ENCODE results near the gene MCUB. TPM values are rescaled to one million over a fixed set of nuclear protein-coding genes. Genes with fewer than 3 reads are reported as not detected.

The MCUB gene
- polyA plus RNA-seq, 3 donors, result 117 to 125 (median 123) TPM

GRCh38 chr4:109658871-109659410 is 98.9 kb downstream of the MCUB start:
- H3K4me2 ChIP-seq (replicated peaks; ENCODE audit: extremely low read depth, low read length, poor library complexity, severe bottlenecking), result no peak overlapping the region
- H3K4me1 ChIP-seq (ENCODE audit: control insufficient read depth in 1 of 2, insufficient read depth in 2 of 2, low read length in 2 of 2), result no peaks in the 10 kb centered on the region
- no CpG with 5 or more reads among the region's 6 CpGs for WGBS (ENCODE audit: insufficient coverage)
- intact Hi-C loops (cut with micrococcal nuclease), result no loop called here
- H3K4me3 Mint-ChIP-seq, result no peak overlapping the region
- peaks cover 50% of the 10 kb centered on the region for H4K20me1 ChIP-seq (ENCODE audit: insufficient read depth, low read length)
- H3K27me3 ChIP-seq (ENCODE audit: control insufficient read depth in 2 of 2, insufficient read depth in 2 of 2, low read length in 2 of 2), result no peaks in the 10 kb centered on the region
- no peaks in the 10 kb centered on the region for H3K9me3 Mint-ChIP-seq
- no peaks in the 10 kb centered on the region for H3K79me2 ChIP-seq (ENCODE audit: insufficient read depth, low read length)
- H3K4me3 ChIP-seq (replicated peaks in 1 of 3; ENCODE audit: low read depth in 2 of 3, low read length in 3 of 3), result no peak overlapping the region
- peaks cover 21 to 46% of the 10 kb centered on the region in 2 donors for H3K36me3 ChIP-seq (replicated peaks in 1 of 2; ENCODE audit: control insufficient read depth in 1 of 2, insufficient read depth in 2 of 2, low read length in 2 of 2)
- no peak overlapping the region for H3K9ac ChIP-seq (ENCODE audit: insufficient read depth, low read length, poor library complexity, severe bottlenecking)
- no peak overlapping the region for H2AFZ ChIP-seq (ENCODE audit: insufficient read depth, low read depth, low read length, poor library complexity, severe bottlenecking)
- no peak for TF ChIP-seq CTCF (IDR thresholded peaks at IDR 0.05)
- no peak overlapping the region for H3K27ac Mint-ChIP-seq
- no peaks in the 10 kb centered on the region for H3K4me1 Mint-ChIP-seq
- peaks cover 29 to 39% of the 10 kb centered on the region in 2 donors for H3K36me3 Mint-ChIP-seq
- no peak for DNase-seq
- no peak overlapping the region for H3K27ac ChIP-seq (ENCODE audit: low read depth in 1 of 2, low read length in 2 of 2)
- H3K9me3 ChIP-seq (replicated peaks in 1 of 2; ENCODE audit: control insufficient read depth in 1 of 2, insufficient read depth in 1 of 2, low read length in 2 of 2), result no peaks in the 10 kb centered on the region
- H3K27me3 Mint-ChIP-seq (ENCODE audit: low read depth in 3 of 3), result no peaks in the 10 kb centered on the region

- H3K27me3 Mint-ChIP-seq (ENCODE audit: low read depth in 3 of 3), result no peaks in the 10 kb centered on the region
- Histone ChIP-seq H2AFZ (ENCODE audit: insufficient read depth, low read depth, low read length, poor library complexity, severe bottlenecking) (no peak overlapping the region), H3K9ac (ENCODE audit: insufficient read depth, low read length, poor library complexity, severe bottlenecking) (no peak overlapping the region), H3K4me3 (replicated peaks in 1 of 3; ENCODE audit: low read depth in 2 of 3, low read length in 3 of 3) (no peak overlapping the region), H3K27me3 (ENCODE audit: control insufficient read depth in 2 of 2, insufficient read depth in 2 of 2, low read length in 2 of 2) (no peaks in the 10 kb centered on the region), H3K9me3 (replicated peaks in 1 of 2; ENCODE audit: control insufficient read depth in 1 of 2, insufficient read depth in 1 of 2, low read length in 2 of 2) (no peaks in the 10 kb centered on the region), H4K20me1 (ENCODE audit: insufficient read depth, low read length) (peaks cover 24% of the 10 kb centered on the region), H3K79me2 (ENCODE audit: insufficient read depth, low read length) (no peaks in the 10 kb centered on the region), H3K4me2 (replicated peaks; ENCODE audit: extremely low read depth, low read length, poor library complexity, severe bottlenecking) (no peak overlapping the region), H3K36me3 (replicated peaks in 1 of 2; ENCODE audit: control insufficient read depth in 1 of 2, insufficient read depth in 2 of 2, low read length in 2 of 2) (peaks cover 28 to 66% of the 10 kb centered on the region in 2 donors), H3K4me1 (ENCODE audit: control insufficient read depth in 1 of 2, insufficient read depth in 2 of 2, low read length in 2 of 2) (no peaks in the 10 kb centered on the region), H3K27ac (ENCODE audit: low read depth in 1 of 2, low read length in 2 of 2) (no peak overlapping the region)
- no peak for TF ChIP-seq CTCF (IDR thresholded peaks at IDR 0.05)
- H3K36me3 Mint-ChIP-seq, result peaks cover 32 to 49% of the 10 kb centered on the region in 2 donors
- no peaks in the 10 kb centered on the region for H3K4me1 Mint-ChIP-seq
- no peaks in the 10 kb centered on the region for H3K9me3 Mint-ChIP-seq
- intact Hi-C loops (cut with micrococcal nuclease), result no loop called here
- H3K4me3 Mint-ChIP-seq, result no peak overlapping the region
- DNase-seq, result no peak
- 100% methylated on average over 2 of the region's 2 CpGs for WGBS (ENCODE audit: insufficient coverage)
- no peak overlapping the region for H3K27ac Mint-ChIP-seq
Observed at GRCh38 chr4:109662116-109662515, 102.1 kb downstream of the MCUB start.

Measured in CD14-positive monocyte (primary cell).